HL-60 (cell line): ENCODE results near the gene BMP7.

Source experiments
- CTCF ChIP-seq: IDR thresholded peaks from one replicate; pipeline ENCODE4 v1.5.1; 2011; ENCODE audit warnings: low read length, control low read depth, inconsistent platforms; ENCODE audit not compliant: insufficient read depth
- GABPA ChIP-seq: IDR thresholded peaks from 2 replicates; pipeline ENCODE4 v1.6.1; 2012; ENCODE audit warnings: low read depth
- POLR2AphosphoS5 ChIP-seq: IDR thresholded peaks from 2 replicates; pipeline ENCODE4 v1.6.1; 2012; ENCODE audit warnings: low read depth

- TF ChIP-seq GABPA: no peak
- no peak for TF ChIP-seq POLR2AphosphoS5
- TF ChIP-seq CTCF: no peak
Measured at GRCh38 chr20:57138198-57138995, 128.0 kb downstream of the BMP7 start.
